Suppressor macrophage treated with lipopolysaccharide for 4 hours (primary cell): ENCODE data around the gene GOLIM4.

Experiments used
- DNase-seq: peaks from one replicate; pipeline ENCODE4 v3.0.0-alpha.2; 2020

Gene GOLIM4

DNA sequence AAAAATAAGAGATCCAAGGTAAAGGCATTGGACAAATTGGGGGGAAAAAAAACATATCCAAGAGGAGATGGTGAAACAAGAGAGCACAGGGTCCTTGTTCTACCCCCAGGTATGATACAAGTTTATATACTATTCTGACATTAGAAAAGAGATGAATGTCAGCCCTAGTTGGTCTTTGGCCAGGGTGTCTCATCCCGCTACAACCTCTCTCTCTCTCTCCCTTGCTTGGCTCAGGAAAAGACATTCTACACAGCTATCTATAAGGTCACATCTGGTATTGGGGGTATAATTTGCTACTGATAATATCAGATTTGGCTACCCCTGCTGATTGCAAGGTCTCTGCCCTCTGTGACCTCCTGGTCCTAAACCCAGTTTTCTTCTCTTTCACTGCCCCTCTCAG, 117.2 kb downstream of the GOLIM4 start:
- no peak for DNase-seq

GRCh38 chr3:167978071-167978470, 117.7 kb downstream of the GOLIM4 start:
- DNase-seq: no peak

GRCh38 chr3:167976516-167977361, 119.0 kb downstream of the GOLIM4 start:
- no peak for DNase-seq

GRCh38 chr3:167973901-167974300, 121.8 kb downstream of the GOLIM4 start:
- no peak for DNase-seq

DNA sequence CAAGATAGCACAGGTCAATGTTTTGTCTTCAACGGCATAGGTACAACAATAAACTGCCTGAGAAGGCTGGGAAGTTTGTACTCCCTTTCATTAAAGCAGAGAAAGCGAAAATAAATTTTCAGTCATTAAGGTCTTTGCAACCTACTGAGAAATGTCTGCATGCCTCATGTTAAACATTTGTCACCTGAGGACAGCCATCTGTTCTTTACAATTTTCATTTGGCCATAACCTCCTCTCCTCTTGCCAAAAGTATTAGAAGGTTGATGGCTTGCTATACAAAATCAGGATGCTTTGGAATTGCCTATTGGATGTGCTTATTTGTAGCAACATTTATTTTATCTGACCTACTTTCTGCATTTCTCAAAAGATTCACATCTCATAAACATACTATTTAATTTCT, 122.7 kb downstream of the GOLIM4 start:
- DNase-seq: no peak

DNA sequence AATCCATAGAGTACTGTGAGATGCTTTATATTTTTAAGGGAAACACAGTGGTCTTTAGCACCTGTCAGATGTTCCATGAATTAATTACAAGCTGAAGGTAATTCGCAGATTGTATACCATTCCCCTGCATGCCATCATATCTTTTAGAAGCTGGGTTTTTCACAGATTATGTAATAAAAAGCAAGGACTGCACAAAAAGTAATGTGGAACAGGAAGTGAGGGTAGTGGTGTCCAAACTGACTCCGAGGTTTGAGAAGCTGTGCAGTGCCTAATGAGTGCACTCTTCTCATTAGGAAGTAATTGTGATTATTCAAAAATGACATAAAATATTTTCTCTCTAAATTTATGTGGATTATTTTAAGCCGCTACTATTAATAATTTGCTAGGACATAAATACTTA, 123.2 kb downstream of the GOLIM4 start:
- DNase-seq: peak; percentile 52

- peak; percentile 35 for DNase-seq
Measured at GRCh38 chr3:167969548-167969947, 126.2 kb downstream of the GOLIM4 start.

DNA sequence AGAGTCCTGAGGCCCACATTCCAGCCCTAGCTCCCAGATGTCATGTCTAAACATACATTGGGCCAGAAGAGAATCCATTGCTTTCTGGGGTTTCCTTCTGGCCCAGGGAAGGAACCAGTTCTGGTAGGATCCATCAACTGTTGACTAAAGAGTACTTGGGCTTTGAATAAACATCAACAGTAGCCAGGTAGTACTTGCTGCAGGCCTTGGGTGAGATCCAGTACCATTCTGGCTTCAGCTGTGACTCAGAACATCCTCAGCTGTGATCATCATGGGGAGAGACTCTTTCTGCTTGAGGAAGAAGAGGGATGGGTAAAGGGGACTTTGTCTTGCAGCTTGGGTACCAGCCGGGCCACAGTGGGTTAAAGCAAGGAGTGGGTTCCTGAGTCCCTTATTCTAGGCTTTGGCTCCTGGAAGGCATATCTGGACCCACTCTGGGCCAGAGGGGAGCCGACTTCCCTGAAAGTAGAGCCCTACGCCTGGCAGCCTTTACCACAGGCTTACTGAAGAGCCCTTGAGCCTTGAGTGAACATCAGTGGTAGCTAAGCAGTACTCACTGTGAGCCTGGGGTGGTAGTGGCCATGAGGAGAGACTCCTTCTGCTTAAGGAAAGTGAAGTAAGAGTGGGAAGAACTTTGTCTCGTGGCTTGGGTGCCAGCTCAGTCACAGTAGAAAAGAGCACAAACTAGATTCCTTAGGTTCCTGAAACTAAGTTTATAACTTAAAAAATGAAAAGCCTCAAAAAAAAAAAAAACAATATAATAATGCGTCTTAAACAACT, 128.3 kb downstream of the GOLIM4 start:
- peak; percentile 10 for DNase-seq
